NT2/D1 (cell line): ENCODE results near the gene SF3B1.
"Not testable (repeated sequence)": the region's sequence is repeated elsewhere in the genome, so short reads cannot be mapped to it uniquely, and the experiment has no call there.

ENCODE experiments used
- DNase-seq: peaks from one replicate; pipeline ENCODE4 v3.0.0-alpha.2; 2011; ENCODE audit warnings: low read depth, low spot score
- H3K27me3 ChIP-seq: 2 replicates; pipeline ENCODE4 v1.6.0; 2011; ENCODE audit warnings: mild to moderate bottlenecking; ENCODE audit not compliant: insufficient read length, insufficient read depth
- H3K36me3 ChIP-seq: 2 replicates; pipeline ENCODE4 v1.6.1; 2011; ENCODE audit warnings: mild to moderate bottlenecking, low read length, mixed read lengths; ENCODE audit not compliant: insufficient read depth, insufficient read length
- H3K4me1 ChIP-seq: 2 replicates; pipeline ENCODE4 v1.5.1; 2011; ENCODE audit not compliant: insufficient read depth, insufficient read length
- H3K4me3 ChIP-seq: 2 replicates; pipeline ENCODE4 v1.5.1; 2011; ENCODE audit warnings: low read depth; ENCODE audit not compliant: insufficient read length
- H3K9ac ChIP-seq: 2 replicates; pipeline ENCODE4 v1.6.0; 2011; ENCODE audit warnings: low read depth; ENCODE audit not compliant: insufficient read length
- H3K9me3 ChIP-seq: 2 replicates; pipeline ENCODE4 v1.5.1; 2011; ENCODE audit warnings: mild to moderate bottlenecking, low read length; ENCODE audit not compliant: insufficient read depth
- SUZ12 ChIP-seq: IDR thresholded peaks from 2 replicates; pipeline ENCODE4 v1.6.1; 2011; ENCODE audit not compliant: insufficient read length, insufficient read depth; ENCODE audit errors: extremely low read depth
- YY1 ChIP-seq: IDR thresholded peaks from 2 replicates; pipeline ENCODE4 v1.6.1; 2011; ENCODE audit not compliant: insufficient read length, insufficient read depth
- ZNF274 ChIP-seq: IDR thresholded peaks from 2 replicates; pipeline ENCODE4 v1.6.1; 2011; ENCODE audit warnings: mild to moderate bottlenecking, low read depth, low read length

Gene SF3B1

GRCh38 chr2:197460649-197461048 lies 25.8 kb upstream of the SF3B1 start:
- Histone ChIP-seq H3K27me3 (no peaks in the 10 kb centered on the region), H3K9ac (no peak overlapping the region), H3K4me3 (no peak overlapping the region), H3K9me3 (no peaks in the 10 kb centered on the region), H3K4me1 (no peaks in the 10 kb centered on the region), H3K36me3 (peaks cover 54% of the 10 kb centered on the region)
- no peak for DNase-seq
- TF ChIP-seq SUZ12 (no peak), YY1 (no peak), ZNF274 (no peak)

- Histone ChIP-seq H3K36me3 (peaks cover 18% of the 10 kb centered on the region), H3K4me1 (no peaks in the 10 kb centered on the region), H3K4me3 (no peak overlapping the region), H3K27me3 (no peaks in the 10 kb centered on the region), H3K9me3 (peaks cover 3% of the 10 kb centered on the region; the same call in 1 of the 2 replicates), H3K9ac (no peak overlapping the region)
- DNase-seq, result no peak
- TF ChIP-seq SUZ12, result no peak
- no peak for TF ChIP-seq ZNF274
- TF ChIP-seq YY1, result no peak
Measured at GRCh38 chr2:197455428-197455827, 20.6 kb upstream of the SF3B1 start.

GRCh38 chr2:197454923-197455322 lies 20.1 kb upstream of the SF3B1 start:
- Histone ChIP-seq H3K4me1 (no peaks in the 10 kb centered on the region), H3K27me3 (no peaks in the 10 kb centered on the region), H3K9me3 (peaks cover 3% of the 10 kb centered on the region; the same call in 1 of the 2 replicates), H3K9ac (peak overlapping the region; percentile 87), H3K36me3 (peaks cover 13% of the 10 kb centered on the region), H3K4me3 (peak overlapping the region; percentile 98)
- DNase-seq, result no peak
- TF ChIP-seq YY1 (no peak), SUZ12 (no peak), ZNF274 (no peak)

- Histone ChIP-seq H3K9ac (peak overlapping the region; percentile 87), H3K27me3 (no peaks in the 10 kb centered on the region), H3K36me3 (peaks cover 4% of the 10 kb centered on the region), H3K9me3 (peaks cover 3% of the 10 kb centered on the region; the same call in 1 of the 2 replicates), H3K4me3 (peak overlapping the region; percentile 98), H3K4me1 (no peaks in the 10 kb centered on the region)
- no peak for DNase-seq
- no peak for TF ChIP-seq ZNF274
Measured at GRCh38 chr2:197453914-197454398, 19.1 kb upstream of the SF3B1 start.

- peak; percentile 99 for DNase-seq
- peaks cover 4% of the 10 kb centered on the region for H3K36me3 ChIP-seq
- peaks cover 3% of the 10 kb centered on the region; the same call in 1 of the 2 replicates for H3K9me3 ChIP-seq
- TF ChIP-seq YY1 (no peak), ZNF274 (no peak)
- H3K27me3 ChIP-seq, result no peaks in the 10 kb centered on the region
- H3K4me3 ChIP-seq, result peak within 1 kb of the TSS; percentile 98
- H3K9ac ChIP-seq, result peak within 1 kb of the TSS; percentile 87
- H3K4me1 ChIP-seq, result no peaks in the 10 kb centered on the region
Measured at GRCh38 chr2:197453123-197453913, 18.5 kb upstream of the SF3B1 start, which contains the start of gene COQ10B. TSS of gene COQ10B (plus strand) at chr2:197453552. CDS start at chr2:197453561, 9 bp downstream.

- DNase-seq, result no peak
- Histone ChIP-seq H3K9me3 (peaks cover 3% of the 10 kb centered on the region; the same call in 1 of the 2 replicates), H3K36me3 (peaks cover 4% of the 10 kb centered on the region), H3K9ac (peak overlapping the region; percentile 57), H3K4me1 (no peaks in the 10 kb centered on the region), H3K27me3 (no peaks in the 10 kb centered on the region), H3K4me3 (peak overlapping the region; percentile 40)
- TF ChIP-seq YY1 (no peak), SUZ12 (no peak), ZNF274 (no peak)
Measured at GRCh38 chr2:197452754-197453122, 17.9 kb upstream of the SF3B1 start.

GRCh38 chr2:197450935-197451358 lies 16.1 kb upstream of the SF3B1 start:
- not testable (repeated sequence) for H3K4me1 ChIP-seq, H3K9me3 ChIP-seq, H3K9ac ChIP-seq, H3K36me3 ChIP-seq, DNase-seq, H3K4me3 ChIP-seq, H3K27me3 ChIP-seq
